ENCODE data around the gene OR52R1. TPM values are rescaled to one million over a fixed set of nuclear protein-coding genes. Genes with fewer than 3 reads are reported as not detected.
"Not testable (repeated sequence)": the region's sequence is repeated elsewhere in the genome, so short reads cannot be mapped to it uniquely, and the experiment has no call there.

OR52R1 gene
- total RNA-seq, result not detected
- long read RNA-seq, result 0 reads

DNA sequence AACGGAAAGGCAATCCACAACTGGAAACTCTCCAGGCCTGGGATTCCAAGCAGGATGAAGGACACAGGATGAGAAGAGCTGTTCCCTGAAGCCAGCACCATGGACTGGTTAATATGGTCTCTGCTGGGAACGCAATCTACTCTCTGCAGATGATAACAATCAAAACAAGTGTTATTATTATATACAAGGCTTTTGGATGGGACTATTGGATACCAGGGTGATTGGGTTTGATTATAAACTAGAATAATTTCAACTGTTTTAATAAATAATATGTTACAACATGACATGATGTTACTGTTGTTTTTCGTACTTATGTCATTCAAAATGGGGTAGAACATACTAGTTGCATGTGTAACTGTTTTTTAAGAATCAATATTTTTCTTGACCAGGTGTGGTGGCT lies at the start of gene OR52R1:
Gene OR52R1, minus strand, starts transcription at position 101 of the 400 bp plus-strand sequence. Its CDS starts 0 bp downstream, at position 101.
- no peak for DNase-seq (ENCODE audit: low spot score)

DNA sequence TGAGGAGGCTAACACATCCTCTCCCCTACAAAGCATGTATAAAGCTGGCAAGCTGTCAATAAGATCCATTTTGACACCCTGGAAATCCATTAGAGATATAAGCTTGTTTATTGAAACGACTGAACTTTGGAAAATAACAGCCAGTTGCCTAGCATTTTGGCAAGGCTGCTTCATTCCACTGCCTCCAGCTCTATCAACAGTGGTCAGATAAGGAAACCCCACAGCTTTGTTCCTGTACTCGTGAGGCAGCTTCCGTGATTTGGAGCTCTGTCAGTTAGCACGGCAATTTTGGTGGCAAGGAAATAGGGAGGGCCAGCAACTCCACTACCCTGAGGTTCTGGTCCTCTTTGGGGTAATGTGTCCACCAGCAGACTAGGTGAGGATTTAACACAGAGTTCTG lies 46.9 kb upstream of the OR52R1 start:
- no peak for DNase-seq (ENCODE audit: low spot score)

DNA sequence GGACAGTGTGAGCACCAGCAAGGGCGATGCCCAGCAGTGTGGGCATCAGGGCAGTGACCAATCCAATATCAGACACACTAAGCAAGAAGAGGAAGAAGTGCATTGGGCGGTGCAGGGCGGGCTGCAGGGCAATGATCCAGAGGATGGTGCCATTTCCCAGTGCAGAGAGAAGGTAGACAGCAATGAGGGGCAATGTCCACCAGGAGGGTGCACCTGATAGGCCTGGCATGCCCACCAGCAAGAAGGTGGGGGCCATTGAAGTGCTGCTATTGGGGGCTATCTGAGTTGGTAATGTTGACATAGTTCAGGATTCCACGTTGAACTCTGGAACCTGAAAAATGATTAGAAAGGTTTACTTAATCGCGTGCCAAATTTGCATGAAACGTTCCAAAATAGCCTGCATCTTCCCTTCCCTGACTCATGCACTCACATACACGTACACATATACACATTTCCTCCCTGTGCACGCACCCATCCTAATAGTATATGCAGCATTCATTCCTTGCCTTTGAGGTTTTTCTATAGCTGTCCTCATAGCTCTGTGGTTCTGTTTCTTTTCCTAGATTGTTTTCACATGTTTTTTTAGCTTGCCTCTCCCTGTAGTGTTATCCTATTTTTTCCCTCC lies 44.8 kb upstream of the OR52R1 start, which contains the start of gene OR51S1:
Gene OR51S1, minus strand, starts transcription at position 301 of the 625 bp plus-strand sequence. Its CDS starts 0 bp downstream, at position 301.
- DNase-seq (ENCODE audit: low spot score), result no peak

GRCh38 chr11:4839851-4840549 lies 35.8 kb upstream of the OR52R1 start:
- no peak for DNase-seq (ENCODE audit: low spot score)

- no peak for DNase-seq (ENCODE audit: low spot score)
Observed at GRCh38 chr11:4830909-4831308, 26.7 kb upstream of the OR52R1 start.

DNA sequence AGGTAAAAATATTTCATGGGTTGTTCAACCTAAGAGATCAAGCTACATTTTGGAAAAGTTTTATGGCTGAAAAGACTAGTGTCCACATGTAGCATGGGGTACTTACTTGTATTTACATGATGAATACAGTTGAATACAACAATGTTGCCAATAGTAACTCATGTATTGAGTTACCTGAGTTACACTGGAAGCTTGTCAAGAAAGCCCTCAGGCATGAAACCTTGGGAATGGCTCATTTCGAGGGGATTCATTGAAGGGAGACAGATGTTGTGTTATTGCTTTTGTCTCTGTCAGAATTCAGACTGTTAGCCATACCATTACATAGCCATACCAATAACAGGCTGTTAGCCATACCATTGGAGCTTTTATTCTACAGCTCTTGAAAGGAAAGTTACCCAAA lies 26.2 kb upstream of the OR52R1 start:
- no peak for DNase-seq (ENCODE audit: low spot score)

DNA sequence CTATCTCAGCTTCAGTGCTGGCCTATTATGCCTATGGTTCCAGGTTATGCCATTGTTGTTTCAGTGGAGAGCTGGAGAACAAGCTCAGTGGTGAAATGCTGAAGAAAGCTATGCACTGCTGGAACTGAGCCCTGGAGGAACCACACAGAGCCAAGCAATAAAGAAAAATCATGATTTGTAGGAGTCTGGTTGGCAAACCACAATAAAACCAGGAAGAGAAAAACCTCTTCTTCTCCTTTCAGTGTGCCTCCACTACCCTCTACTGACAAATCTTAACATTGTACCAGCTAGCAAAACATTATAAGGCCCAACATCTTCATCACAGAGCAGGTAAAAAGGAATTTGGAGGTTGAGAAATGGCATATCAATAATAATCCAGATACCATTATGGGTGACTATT lies 22.2 kb upstream of the OR52R1 start:
- no peak for DNase-seq (ENCODE audit: low spot score)

DNA sequence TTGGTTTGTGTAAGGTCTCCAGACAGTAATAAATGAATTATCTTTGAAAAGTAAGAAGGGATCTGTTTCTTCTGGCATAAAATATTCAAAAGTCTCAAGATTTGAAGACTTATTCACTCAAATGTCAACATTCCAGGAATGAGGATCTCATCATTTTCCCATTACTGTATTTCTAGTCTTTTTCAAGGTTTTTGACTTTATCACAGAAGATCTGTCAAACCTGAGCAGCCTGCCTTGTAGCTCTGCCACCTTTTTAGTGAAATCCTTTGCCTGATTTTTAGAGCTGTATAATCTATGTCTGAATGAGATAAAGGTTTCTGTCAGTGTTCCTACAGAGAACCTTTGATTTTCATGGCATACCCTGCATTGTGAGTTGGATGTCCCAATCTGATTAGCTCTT lies 21.0 kb upstream of the OR52R1 start:
- DNase-seq (ENCODE audit: low spot score), result no peak

DNA sequence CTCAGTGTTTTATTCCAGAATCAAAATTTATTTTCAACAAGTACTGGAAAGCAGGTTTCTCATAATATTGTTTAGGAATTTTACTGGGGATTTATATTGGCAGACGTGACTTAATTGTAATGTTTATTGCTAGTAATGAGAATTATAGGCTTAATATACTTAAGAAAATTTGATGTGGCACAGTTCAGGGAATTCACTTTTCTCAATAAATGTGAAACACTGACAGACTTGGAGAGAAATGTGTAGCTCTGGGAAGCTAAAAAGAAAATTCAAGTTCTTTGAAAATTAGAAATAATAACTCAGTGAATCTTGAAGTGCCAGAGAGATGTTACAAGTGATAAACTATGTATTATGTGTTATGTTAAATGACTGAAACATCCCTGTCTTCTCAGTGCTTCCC lies 16.8 kb upstream of the OR52R1 start, which contains the start of gene OR51F2:
Gene OR51F2, plus strand, starts transcription at position 301 of the 400 bp plus-strand sequence. CDS start 101 bp downstream, outside the sequence.
- no peak for DNase-seq (ENCODE audit: low spot score)

GRCh38 chr11:4809246-4809645 lies 5.1 kb upstream of the OR52R1 start:
- DNase-seq (ENCODE audit: low spot score), result no peak

DNA sequence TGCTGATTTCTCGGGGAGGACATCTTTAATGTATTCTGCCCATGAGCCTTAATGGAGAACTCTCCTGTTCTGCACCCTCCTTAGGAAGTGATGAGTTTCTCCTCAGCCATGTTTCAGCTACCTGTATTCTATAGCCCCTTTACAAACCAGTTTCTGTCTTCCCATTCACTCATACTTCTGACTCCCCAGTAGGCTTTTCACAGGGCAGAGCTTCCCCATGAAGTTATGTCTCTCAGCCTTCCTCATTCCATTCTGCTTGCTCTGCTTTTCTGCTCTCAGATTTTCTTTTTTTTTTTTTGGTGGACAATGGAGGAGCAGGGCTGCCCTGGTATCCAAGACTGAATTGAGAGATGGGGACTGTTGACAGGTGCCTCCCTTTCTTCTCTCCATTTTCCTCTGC lies 4.3 kb upstream of the OR52R1 start:
- no peak for DNase-seq (ENCODE audit: low spot score)

DNA sequence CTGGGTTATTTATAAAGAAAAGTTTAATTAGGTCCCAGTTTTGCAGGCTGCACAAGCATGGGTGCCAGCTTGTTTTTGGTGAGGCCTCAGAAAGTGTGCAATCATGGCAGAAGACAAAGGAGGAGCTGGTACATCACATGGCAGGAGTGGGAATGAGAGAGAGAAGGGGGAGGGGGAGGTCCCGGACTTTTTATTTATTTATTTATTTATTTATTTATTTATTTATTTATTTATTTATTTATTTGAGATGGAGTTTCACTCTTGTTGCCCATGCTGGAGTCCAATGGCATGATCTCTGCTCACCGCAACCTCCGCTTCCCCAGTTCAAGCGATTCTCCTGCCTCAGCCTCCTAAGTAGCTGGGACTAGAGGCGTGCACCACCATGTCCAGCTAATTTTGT lies 2.9 kb downstream of the OR52R1 start:
- DNase-seq (ENCODE audit: low spot score), result not testable (repeated sequence)

DNA sequence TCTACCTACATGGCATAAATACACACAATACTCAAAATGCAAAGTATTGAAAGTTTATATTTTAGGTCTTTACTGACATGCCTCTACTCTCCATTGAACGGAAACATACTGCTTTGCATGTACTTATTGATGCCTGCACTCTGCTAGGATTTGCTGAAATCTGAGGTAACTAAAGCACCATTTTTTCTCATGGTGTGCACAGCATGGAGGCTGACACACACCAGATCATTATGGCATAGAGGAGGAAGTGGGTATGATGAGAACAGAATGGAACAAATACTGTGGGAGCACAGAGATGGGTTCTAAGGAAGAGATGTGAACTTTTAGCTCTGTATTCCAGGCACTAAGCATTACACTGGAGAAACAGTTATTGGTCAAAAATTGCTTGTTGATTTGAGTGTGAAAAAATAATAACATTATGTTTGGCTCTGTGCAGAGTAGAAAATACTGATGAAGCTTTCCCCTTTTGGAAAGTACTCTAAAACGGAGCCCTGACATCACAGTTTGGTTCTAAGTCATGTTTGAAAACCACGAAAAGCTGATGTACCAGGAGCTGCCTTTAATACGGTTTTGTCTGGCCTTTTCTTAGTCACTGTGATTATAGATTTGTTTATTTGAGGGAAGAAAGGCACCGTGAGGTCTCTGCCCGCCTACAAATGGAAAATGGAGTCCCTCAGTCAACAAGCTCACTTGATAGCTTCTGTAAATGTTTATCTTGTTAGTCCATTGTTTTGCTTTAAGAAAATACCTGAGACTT lies 5.6 kb downstream of the OR52R1 start:
- no peak for DNase-seq (ENCODE audit: low spot score)

- DNase-seq (ENCODE audit: low spot score), result no peak
Observed at GRCh38 chr11:4797206-4797605, 7.0 kb downstream of the OR52R1 start.

- no peak for DNase-seq (ENCODE audit: low spot score)
Observed at GRCh38 chr11:4782454-4782853, 21.7 kb downstream of the OR52R1 start.

DNA sequence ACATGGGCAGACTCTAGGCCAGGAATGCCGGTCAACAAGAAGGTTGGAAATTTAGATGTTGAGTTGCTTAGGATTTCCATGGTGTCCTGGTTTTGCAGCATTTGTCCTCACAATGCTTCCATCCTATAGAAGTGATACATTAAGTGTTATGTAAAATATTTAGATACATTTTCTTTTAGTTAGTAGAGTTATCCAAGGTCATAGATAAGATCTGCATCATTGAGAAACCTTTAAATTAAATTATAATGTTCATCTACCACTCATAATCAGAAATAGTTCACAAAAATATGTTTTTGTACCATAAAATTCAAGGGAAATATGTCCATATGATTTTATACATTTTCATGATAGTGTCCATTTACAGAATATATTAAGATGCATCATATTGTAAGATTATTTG lies 34.3 kb downstream of the OR52R1 start, which contains the start of gene OR51F1:
Gene OR51F1, minus strand, starts transcription at position 101 of the 400 bp plus-strand sequence. Its CDS starts 0 bp downstream, at position 101.
- no peak for DNase-seq (ENCODE audit: low spot score)

GRCh38 chr11:4768094-4768493 lies 36.1 kb downstream of the OR52R1 start:
- DNase-seq (ENCODE audit: low spot score), result no peak

GRCh38 chr11:4766420-4767043 lies 37.6 kb downstream of the OR52R1 start:
- DNase-seq (ENCODE audit: low spot score), result no peak

DNA sequence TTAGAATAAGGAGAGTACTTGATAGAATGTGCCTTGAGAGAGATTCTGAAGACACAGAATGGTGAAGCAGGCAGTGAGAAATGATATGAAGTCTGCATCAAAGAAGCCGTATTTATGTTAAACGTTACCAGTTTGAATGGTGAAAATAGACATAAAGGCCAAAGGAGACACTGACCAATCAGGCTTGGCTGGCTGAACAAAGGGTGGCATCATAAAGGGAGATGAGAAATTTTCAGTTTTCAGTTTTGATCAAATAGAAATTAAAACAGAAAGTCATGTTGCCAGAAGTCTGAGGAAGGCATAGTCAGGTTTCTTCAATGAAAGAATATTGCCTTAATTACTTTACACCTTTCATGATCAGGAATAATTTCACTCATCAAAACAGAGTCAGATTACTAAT lies 41.1 kb downstream of the OR52R1 start:
- no peak for DNase-seq (ENCODE audit: low spot score)
